HUES48 (cell line): ENCODE data around the gene HTR1E.

ENCODE experiments used
- H3K27ac ChIP-seq: one replicate; pipeline ENCODE4 v1.7.0; 2013; ENCODE audit warnings: low read depth, low read length, inconsistent platforms
- H3K27me3 ChIP-seq: 2 replicates; pipeline ENCODE4 v1.6.1; 2013; ENCODE audit warnings: mild to moderate bottlenecking, low read length; ENCODE audit not compliant: control insufficient read depth, insufficient read depth
- H3K36me3 ChIP-seq: 2 replicates; pipeline ENCODE4 v1.6.1; 2013; ENCODE audit warnings: low read length; ENCODE audit not compliant: control insufficient read depth, insufficient read depth
- H3K4me1 ChIP-seq: 2 replicates; pipeline ENCODE4 v1.6.1; 2013; ENCODE audit warnings: mild to moderate bottlenecking, low read length; ENCODE audit not compliant: control insufficient read depth, insufficient read depth
- H3K4me3 ChIP-seq: 2 replicates; pipeline ENCODE4 v1.5.1; 2013; ENCODE audit warnings: mild to moderate bottlenecking, low read depth, low read length
- H3K9ac ChIP-seq: 2 replicates; pipeline ENCODE4 v1.6.1; 2013; ENCODE audit warnings: mild to moderate bottlenecking, low read depth, low read length, moderate library complexity
- H3K9me3 ChIP-seq: 2 replicates; pipeline ENCODE4 v1.6.1; 2013; ENCODE audit warnings: low read length; ENCODE audit not compliant: control insufficient read depth, insufficient read depth

HTR1E gene

DNA sequence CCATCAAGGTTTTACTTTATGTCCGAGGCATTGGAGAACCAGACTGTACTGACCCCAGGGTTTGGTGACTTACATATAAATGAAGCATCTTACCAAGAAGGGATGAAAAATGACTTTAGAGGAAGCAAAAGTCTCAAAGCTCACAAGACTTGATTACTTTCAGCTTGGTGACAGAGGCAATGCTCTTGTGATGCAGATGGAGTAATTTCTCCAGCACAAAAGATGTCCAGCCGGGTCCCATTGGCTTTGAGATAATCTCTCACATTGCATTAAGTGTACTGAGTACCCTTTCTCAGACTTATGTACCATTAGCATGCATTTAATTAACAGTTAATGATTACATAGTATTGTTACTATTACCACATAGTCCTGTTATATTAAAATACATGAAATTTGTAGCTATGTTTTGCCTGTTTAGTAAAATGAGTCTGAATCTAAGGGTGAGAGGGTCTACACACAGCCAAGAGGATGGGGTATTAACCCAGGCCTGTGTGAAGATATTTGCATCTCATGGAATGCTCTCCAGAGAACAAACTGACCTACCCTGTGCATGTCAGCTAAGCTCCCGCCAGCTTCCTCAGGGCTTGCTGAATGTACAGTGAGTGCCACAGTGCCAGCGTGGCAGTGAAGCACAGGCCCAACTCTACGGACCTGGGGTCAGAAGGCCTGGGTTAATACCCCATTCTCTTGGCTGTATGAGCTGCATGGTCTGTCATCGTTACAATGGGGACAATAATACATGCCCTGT lies 5.6 kb downstream of the HTR1E start:
- Histone ChIP-seq H3K27ac (no peak overlapping the region), H3K9ac (no peak overlapping the region), H3K27me3 (peaks cover 15% of the 10 kb centered on the region), H3K4me3 (no peak overlapping the region), H3K4me1 (0 out of 2 replicates have a peak, but pooled peaks cover 9% of the 10 kb centered on the region), H3K9me3 (no peaks in the 10 kb centered on the region), H3K36me3 (no peaks in the 10 kb centered on the region)

DNA sequence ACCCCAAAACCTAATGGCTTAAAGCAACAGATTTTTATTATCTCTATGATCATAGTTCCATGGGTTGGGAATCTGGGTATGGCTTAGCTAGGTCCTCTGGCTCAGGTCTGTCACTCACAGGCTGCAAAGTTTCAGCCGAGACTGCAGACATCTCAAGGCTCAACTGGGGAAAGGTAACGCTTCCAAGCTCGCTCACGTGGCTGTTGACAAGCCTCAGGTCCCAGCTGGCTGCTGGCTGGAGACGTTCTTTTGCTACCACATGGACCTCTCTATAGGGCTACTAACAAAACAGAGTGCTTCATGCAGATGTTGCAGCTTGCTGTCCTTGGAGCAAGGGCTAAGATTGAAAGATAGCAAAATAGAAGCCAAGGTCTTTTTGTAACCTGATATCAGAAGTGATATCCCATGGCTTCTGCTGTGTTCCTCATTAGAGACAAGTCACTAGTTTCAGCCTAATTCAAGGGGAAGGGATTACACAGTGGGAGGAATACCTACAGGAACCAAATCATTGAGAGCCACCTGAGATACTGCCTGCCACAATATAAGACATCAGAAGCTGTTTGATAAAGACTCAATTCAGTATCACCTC lies 6.6 kb downstream of the HTR1E start:
- Histone ChIP-seq H3K27me3 (peaks cover 5% of the 10 kb centered on the region), H3K27ac (no peak overlapping the region), H3K9me3 (no peaks in the 10 kb centered on the region), H3K4me3 (no peak overlapping the region), H3K36me3 (no peaks in the 10 kb centered on the region), H3K4me1 (0 out of 2 replicates have a peak, but pooled peaks cover 9% of the 10 kb centered on the region), H3K9ac (no peak overlapping the region)

DNA sequence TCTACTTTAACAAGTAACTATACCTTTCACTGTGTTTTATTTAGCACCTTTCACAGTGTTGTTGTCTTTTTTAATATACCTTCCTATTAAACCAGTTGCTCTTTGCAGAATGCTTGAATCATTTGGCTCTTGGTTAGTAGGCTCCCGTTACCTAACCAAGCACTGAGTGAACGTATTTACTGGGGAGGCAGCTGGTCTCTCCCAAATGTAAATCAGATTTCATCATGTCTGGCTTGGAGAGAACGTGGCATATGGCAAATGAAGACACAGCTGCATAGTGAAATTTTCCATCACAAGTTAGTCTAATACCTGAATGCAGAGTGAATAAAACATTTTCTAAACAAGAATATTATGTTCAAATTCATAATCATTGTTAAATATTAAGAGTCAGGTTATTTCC lies 12.4 kb downstream of the HTR1E start:
- Histone ChIP-seq H3K9me3 (no peaks in the 10 kb centered on the region), H3K27ac (no peak overlapping the region), H3K9ac (no peak overlapping the region), H3K36me3 (no peaks in the 10 kb centered on the region), H3K27me3 (no peaks in the 10 kb centered on the region), H3K4me1 (no peaks in the 10 kb centered on the region), H3K4me3 (no peak overlapping the region)

DNA sequence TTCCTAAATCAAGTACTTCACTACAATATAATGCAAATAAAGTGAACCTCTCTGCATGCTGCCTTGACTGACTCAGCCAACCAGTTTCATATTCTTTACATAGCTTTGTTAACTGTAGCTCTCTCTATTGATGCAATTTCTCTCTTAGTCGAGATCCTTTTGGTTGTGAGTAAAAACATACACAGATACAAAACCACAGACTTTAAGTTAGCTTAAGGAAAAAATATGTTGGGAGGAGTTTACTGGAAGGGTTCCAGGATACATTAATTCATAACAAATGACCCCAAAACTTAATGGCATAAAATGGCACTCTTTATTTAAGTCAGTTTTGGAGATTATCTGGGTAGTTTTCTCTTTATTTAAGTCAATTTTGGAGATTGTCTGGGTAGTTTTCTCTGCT lies 15.7 kb downstream of the HTR1E start:
- H3K36me3 ChIP-seq: no peaks in the 10 kb centered on the region
- H3K4me1 ChIP-seq: no peaks in the 10 kb centered on the region
- no peaks in the 10 kb centered on the region for H3K9me3 ChIP-seq
- H3K9ac ChIP-seq: no peak overlapping the region
- H3K27ac ChIP-seq: no peak overlapping the region
- no peaks in the 10 kb centered on the region for H3K27me3 ChIP-seq
- no peak overlapping the region for H3K4me3 ChIP-seq

DNA sequence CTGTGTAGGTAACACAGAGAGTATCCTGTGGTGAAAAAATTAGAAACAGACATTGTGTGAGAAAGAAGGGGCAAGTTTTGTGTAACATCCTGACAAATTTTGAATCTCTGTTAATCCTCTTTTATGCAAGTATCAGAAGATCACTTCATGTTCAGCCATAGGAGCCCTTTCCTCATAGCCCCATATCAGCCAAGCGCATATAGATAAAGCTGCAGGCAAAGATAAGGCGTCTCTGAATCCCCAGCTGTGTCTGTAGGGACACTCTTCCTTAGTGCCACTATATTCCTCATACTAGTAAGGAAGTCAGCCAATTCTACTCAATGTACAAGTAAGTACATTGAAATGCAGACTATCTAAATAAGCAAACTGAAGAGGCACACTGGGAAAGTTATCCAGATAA lies 22.3 kb downstream of the HTR1E start:
- H3K27me3 ChIP-seq: no peaks in the 10 kb centered on the region
- no peak overlapping the region for H3K4me3 ChIP-seq
- no peaks in the 10 kb centered on the region for H3K4me1 ChIP-seq
- H3K27ac ChIP-seq: no peak overlapping the region
- no peak overlapping the region for H3K9ac ChIP-seq
- H3K9me3 ChIP-seq: no peaks in the 10 kb centered on the region
- H3K36me3 ChIP-seq: no peaks in the 10 kb centered on the region

DNA sequence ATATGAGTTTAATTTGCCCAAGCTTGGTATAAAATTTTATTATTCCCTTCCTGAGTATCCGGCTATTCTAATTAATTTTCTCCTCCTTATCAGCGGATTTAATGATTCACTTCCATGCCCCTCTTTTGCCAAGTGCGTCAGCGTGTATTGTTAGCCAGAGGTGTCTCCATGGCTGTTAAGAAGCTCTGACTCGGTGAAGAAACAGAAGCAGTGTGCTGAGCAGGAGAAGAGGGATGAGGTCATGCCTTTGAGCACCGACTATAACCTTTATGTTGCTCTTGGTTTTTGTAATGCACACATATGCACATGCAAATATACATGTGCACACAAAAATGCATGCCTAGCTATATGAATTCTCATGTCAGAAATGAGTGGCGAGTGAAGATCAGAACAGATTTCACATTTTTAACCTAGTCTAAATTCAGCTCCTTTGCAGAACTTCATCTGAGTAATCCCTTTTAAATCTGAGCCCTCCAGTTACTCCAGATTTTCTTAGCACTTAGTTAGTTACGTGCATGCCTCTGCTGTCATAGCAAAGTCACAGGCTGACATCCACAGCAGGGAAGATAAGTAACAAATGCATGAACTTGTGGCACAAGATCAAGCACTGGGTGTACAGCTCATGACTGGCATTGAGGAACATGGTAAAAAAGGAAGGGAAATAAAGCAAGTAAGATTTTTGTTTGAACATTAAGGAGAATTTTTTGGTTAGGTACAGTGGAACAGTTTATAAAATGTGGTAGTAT lies 24.3 kb downstream of the HTR1E start:
- H3K4me1 ChIP-seq: no peaks in the 10 kb centered on the region
- no peaks in the 10 kb centered on the region for H3K36me3 ChIP-seq
- H3K4me3 ChIP-seq: no peak overlapping the region
- H3K27me3 ChIP-seq: no peaks in the 10 kb centered on the region
- H3K27ac ChIP-seq: no peak overlapping the region
- no peak overlapping the region for H3K9ac ChIP-seq
- no peaks in the 10 kb centered on the region for H3K9me3 ChIP-seq

DNA sequence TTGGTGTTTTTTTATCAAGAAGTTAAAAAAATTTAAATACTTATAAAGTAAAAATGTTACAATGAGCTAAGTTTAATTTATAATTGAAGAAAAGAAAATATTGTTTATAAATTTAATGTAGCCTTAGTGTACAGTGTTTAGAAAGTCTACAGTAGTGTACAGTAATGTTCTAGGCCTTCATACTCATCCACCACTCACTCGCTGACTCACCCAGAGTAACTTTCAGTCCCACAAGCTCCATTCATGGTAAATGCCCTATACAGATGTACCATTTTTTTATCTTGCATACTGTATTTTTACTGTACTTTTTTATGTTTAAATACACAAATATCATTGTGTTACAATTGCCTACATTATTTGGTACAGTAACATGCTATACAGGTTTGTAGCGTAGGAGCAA lies 26.0 kb downstream of the HTR1E start:
- Histone ChIP-seq H3K27me3 (no peaks in the 10 kb centered on the region), H3K27ac (no peak overlapping the region), H3K9ac (no peak overlapping the region), H3K9me3 (no peaks in the 10 kb centered on the region), H3K4me3 (no peak overlapping the region), H3K36me3 (no peaks in the 10 kb centered on the region), H3K4me1 (no peaks in the 10 kb centered on the region)

DNA sequence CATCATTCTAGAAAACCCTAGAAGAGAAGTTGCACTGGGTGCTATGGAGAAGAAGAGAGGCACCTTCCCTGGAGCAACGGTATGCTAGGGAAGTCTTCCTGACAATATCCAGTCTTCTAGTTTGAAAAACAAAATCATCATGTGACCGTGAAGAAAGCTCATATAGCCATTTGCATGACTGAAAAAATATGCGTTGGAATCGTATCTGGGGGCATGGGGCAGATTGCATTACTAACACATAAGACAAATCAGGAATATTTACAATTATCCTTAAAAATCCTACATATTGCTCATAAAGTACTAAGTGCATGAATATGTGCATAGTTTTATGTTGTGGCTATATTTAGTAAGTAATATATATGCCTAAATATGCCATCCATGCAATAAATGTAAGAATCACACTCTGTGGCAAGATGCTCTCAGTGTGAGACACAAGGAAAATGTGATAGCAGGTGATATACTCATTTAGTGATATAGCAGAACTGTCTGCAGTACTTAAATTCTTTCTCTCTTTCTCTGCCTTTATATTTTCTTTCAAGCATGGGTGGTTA lies 26.8 kb downstream of the HTR1E start:
- Histone ChIP-seq H3K4me3 (no peak overlapping the region), H3K27ac (no peak overlapping the region), H3K9me3 (no peaks in the 10 kb centered on the region), H3K36me3 (no peaks in the 10 kb centered on the region), H3K9ac (no peak overlapping the region), H3K27me3 (no peaks in the 10 kb centered on the region), H3K4me1 (no peaks in the 10 kb centered on the region)

DNA sequence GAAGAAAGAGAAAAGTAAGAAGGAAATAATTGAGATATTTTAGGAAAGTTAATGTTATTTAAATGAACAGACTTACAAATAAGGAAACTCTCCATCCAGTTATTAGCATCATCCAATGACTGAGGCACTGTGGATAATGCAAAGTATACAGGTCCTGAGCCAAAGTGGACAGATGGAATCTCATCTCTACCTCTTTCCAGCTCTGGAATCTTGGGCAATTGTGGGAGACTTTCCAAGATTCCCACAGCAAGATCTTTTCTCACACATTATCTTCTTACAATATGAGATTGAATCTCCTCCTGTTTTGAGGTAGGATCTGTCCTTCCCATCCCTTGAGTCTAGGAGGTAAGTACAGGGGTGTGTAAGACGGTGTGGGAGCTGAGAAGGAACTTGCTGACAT lies 28.9 kb downstream of the HTR1E start:
- no peaks in the 10 kb centered on the region for H3K27me3 ChIP-seq
- H3K4me3 ChIP-seq: no peak overlapping the region
- H3K9ac ChIP-seq: no peak overlapping the region
- no peaks in the 10 kb centered on the region for H3K9me3 ChIP-seq
- H3K4me1 ChIP-seq: no peaks in the 10 kb centered on the region
- no peak overlapping the region for H3K27ac ChIP-seq
- no peaks in the 10 kb centered on the region for H3K36me3 ChIP-seq

DNA sequence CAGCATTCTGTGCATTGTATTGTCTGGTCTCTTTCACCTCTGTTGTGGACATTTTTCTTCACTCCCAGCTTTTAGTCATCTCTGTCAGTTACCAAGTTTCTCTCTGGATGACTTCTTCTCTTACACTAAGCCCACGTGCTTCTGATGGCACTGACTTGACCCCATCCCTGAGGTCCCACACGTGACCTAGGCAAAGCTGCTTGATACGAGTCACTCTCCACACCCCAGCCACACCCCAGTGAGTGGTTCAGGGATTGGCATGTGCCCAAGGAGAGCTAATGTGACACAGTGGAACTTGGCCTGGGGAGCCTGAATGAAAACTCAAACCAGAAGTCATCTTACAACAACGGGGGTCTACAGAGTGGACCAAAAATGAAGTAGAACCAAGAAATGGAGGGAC lies 32.2 kb downstream of the HTR1E start:
- no peak overlapping the region for H3K9ac ChIP-seq
- no peaks in the 10 kb centered on the region for H3K9me3 ChIP-seq
- H3K4me1 ChIP-seq: no peaks in the 10 kb centered on the region
- H3K27ac ChIP-seq: no peak overlapping the region
- H3K4me3 ChIP-seq: no peak overlapping the region
- no peaks in the 10 kb centered on the region for H3K27me3 ChIP-seq
- H3K36me3 ChIP-seq: no peaks in the 10 kb centered on the region

DNA sequence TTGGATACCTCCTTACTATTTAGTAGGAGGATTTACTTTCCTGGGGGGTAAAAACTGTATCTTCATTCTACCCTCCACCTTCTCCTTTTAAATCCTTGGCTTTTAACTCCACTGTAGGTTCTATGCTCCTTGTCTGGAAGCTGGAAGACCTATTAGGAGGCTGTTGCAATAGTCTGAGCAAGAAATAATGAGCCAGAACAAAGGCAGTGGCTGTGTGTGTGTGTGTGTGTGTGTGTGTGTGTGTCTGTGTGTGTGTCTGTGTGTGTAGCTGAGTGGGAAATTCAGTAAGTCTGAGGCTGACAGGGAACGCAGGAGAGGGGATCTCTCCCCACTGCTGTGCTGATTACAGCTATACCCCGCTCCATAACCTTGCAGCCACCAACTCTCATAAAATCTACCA lies 35.8 kb downstream of the HTR1E start:
- no peaks in the 10 kb centered on the region for H3K9me3 ChIP-seq
- H3K9ac ChIP-seq: no peak overlapping the region
- H3K27me3 ChIP-seq: no peaks in the 10 kb centered on the region
- no peak overlapping the region for H3K27ac ChIP-seq
- H3K4me1 ChIP-seq: no peaks in the 10 kb centered on the region
- no peaks in the 10 kb centered on the region for H3K36me3 ChIP-seq
- no peak overlapping the region for H3K4me3 ChIP-seq
